ENCODE results near the gene ADGRG3. TPM values are rescaled to one million over a fixed set of nuclear protein-coding genes. Genes with fewer than 3 reads are reported as not detected.

The ADGRG3 gene
- total and polyA plus RNA-seq, 4 donors = 1.8 to 66.2 (median 9.4) TPM

DNA sequence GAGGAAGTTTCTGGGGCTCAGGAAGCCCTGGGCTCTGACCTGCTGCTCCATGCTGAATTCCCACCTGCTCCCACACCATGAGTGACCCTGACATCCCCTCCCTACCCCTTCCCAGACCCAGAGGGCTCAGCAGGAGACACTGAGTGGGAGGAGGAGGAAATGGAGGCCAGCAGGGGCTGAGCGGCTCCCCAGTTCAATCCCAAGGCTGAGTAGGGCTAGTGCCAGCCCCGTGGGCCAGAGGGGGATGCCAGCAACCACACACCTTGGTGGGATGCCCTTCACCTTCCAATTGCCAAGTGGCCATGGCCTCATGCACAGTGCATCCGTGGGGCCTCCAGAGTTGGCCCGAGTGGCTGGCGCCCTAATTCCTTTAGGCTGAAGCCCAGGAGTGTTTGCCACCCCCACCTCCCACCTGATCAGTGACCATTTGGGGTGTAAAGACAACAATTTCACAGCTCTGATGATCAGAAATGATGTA, 1.0 kb upstream of the ADGRG3 start:
- no peak overlapping the region for H3K9ac ChIP-seq (ENCODE audit: insufficient read depth in 1 of 2, low read length in 2 of 2)
- no peaks in the 10 kb centered on the region for H3K27me3 ChIP-seq (ENCODE audit: control insufficient read depth in 3 of 3, insufficient read depth in 3 of 3, low read length in 2 of 3)
- no peak overlapping the region for H3K4me3 ChIP-seq
- no peak for DNase-seq
- no peak overlapping the region for H3K27ac ChIP-seq (ENCODE audit: low read depth in 1 of 2, low read length in 1 of 2)
- no peaks in the 10 kb centered on the region for H3K4me1 ChIP-seq (ENCODE audit: control insufficient read depth in 5 of 5, insufficient read depth in 5 of 5, low read length in 5 of 5)
- TF ChIP-seq, protein P1, sequence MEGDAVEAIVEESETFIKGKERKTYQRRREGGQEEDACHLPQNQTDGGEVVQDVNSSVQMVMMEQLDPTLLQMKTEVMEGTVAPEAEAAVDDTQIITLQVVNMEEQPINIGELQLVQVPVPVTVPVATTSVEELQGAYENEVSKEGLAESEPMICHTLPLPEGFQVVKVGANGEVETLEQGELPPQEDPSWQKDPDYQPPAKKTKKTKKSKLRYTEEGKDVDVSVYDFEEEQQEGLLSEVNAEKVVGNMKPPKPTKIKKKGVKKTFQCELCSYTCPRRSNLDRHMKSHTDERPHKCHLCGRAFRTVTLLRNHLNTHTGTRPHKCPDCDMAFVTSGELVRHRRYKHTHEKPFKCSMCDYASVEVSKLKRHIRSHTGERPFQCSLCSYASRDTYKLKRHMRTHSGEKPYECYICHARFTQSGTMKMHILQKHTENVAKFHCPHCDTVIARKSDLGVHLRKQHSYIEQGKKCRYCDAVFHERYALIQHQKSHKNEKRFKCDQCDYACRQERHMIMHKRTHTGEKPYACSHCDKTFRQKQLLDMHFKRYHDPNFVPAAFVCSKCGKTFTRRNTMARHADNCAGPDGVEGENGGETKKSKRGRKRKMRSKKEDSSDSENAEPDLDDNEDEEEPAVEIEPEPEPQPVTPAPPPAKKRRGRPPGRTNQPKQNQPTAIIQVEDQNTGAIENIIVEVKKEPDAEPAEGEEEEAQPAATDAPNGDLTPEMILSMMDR (IDR thresholded peaks at IDR 0.05; ENCODE audit: control extremely low read depth, extremely low read depth) = no peak
- no peak for ATAC-seq (ENCODE audit: insufficient read depth, low FRiP score)
- H3K9me3 ChIP-seq (ENCODE audit: control insufficient read depth in 4 of 4, insufficient read depth in 3 of 4, low read length in 3 of 4) = no peaks in the 10 kb centered on the region
- 69 to 81% methylated on average over 5 of the region's 5 CpGs for WGBS, 2 donors
- H3K36me3 ChIP-seq (ENCODE audit: control insufficient read depth in 4 of 4, insufficient read depth in 4 of 4, low read length in 4 of 4) = peaks cover 0 to 11% (median 0%) of the 10 kb centered on the region in 4 donors

DNA sequence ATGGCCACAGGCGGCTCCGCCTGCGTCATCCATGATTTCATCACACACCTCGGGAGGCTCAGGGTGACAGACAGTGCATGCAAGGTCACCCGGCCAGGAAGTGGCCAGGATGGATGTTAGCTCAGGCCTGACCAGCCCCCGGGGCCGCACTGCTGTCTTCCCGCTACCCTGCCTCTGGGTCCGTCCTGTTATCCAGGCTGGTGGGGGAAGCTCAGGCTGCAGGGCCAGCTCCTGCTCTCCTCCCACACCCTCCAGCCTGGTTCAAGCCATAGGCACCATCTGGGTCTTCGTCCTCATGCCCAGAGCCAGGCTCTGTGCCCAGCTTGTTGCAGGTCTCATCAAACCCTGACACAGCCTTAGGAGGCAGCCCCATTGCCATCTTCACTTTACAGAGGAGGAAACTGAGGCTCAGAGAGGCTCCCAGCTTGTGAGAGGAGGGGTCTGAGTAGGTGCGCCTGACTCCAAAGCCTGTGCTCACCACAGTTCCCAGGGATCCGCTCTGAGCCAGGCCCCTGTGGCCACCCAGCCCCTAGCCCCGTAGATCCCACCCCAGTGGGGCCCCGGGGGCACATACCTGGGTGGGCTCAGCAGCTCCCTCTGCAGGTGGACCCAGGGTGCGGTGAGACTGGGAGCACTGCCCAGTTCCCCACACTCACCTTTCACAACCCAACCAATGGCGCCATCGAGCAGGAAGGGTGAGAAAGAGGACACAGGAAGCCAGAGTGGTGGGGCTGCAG, 412 bp upstream of the ADGRG3 start:
- no peak for DNase-seq
- TF ChIP-seq, protein P1 (IDR thresholded peaks at IDR 0.05; ENCODE audit: control extremely low read depth, extremely low read depth) = no peak
- peak; percentile 58 for ATAC-seq (ENCODE audit: insufficient read depth, low FRiP score)
- no peaks in the 10 kb centered on the region for H3K27me3 ChIP-seq (ENCODE audit: control insufficient read depth in 3 of 3, insufficient read depth in 3 of 3, low read length in 2 of 3)
- no peak overlapping the region for H3K4me3 ChIP-seq
- peaks cover 0 to 8% (median 0%) of the 10 kb centered on the region in 4 donors for H3K36me3 ChIP-seq (ENCODE audit: control insufficient read depth in 4 of 4, insufficient read depth in 4 of 4, low read length in 4 of 4)
- H3K9ac ChIP-seq (ENCODE audit: insufficient read depth in 1 of 2, low read length in 2 of 2) = no peak overlapping the region
- no peaks in the 10 kb centered on the region for H3K4me1 ChIP-seq (ENCODE audit: control insufficient read depth in 5 of 5, insufficient read depth in 5 of 5, low read length in 5 of 5)
- 42 to 62% methylated on average over 17 of the region's 17 CpGs for WGBS, 2 donors
- H3K9me3 ChIP-seq (ENCODE audit: control insufficient read depth in 4 of 4, insufficient read depth in 3 of 4, low read length in 3 of 4) = no peaks in the 10 kb centered on the region
- peak overlapping the region in 1 of 2 donors; percentile 61 for H3K27ac ChIP-seq (ENCODE audit: low read depth in 1 of 2, low read length in 1 of 2)

DNA sequence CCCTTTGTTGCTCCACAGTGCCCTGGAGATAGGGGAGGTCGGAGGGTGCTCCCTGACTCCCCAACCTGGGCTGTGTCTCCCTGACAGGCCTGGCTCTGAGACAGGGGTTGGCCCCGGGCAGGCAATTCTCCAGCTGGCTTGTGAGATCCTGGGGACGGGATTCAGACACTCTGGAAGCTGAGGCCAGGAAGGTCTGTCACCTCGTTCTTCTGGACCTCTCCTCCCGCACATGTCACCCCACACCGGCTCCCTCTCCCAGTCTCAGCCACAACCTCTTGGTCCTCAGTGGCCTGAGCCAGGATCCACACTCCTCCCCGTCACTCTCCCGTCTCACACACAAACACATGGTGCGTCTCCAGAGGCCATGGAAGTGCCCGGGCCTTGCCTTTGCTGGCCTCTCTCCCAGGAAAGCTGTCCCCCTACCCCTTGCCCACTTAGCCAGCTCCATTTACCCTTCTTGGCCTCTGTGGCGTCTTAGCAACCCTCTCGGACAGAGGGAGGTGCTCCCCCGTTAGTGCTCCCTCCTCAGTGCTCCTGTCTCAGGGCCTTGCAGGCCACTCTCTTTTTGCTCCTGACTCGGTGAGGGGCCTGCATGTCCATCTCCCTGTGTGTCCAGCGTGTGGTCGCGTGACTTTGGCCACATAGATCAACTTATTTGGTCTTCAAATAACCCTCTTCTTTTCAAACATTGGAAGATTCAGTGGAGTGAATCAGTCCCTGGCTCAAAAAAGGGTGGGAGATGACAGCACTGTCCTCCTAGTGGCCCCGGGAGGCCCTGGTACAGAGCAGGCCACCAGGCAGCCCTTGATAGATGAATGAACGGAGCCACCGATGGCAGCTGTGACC, 747 bp downstream of the ADGRG3 start:
- H3K4me1 ChIP-seq (ENCODE audit: control insufficient read depth in 5 of 5, insufficient read depth in 5 of 5, low read length in 5 of 5) = no peaks in the 10 kb centered on the region
- no peak overlapping the region for H3K4me3 ChIP-seq
- H3K36me3 ChIP-seq (ENCODE audit: control insufficient read depth in 4 of 4, insufficient read depth in 4 of 4, low read length in 4 of 4) = peaks cover 0 to 2% (median 0%) of the 10 kb centered on the region in 4 donors
- H3K27ac ChIP-seq (ENCODE audit: low read depth in 1 of 2, low read length in 1 of 2) = peak overlapping the region in 1 of 2 donors; percentile 17
- DNase-seq (no peak), ATAC-seq (ENCODE audit: insufficient read depth, low FRiP score) (no peak)
- H3K9me3 ChIP-seq (ENCODE audit: control insufficient read depth in 4 of 4, insufficient read depth in 3 of 4, low read length in 3 of 4) = no peaks in the 10 kb centered on the region
- TF ChIP-seq, protein P1 (IDR thresholded peaks at IDR 0.05; ENCODE audit: control extremely low read depth, extremely low read depth) = no peak
- H3K9ac ChIP-seq (ENCODE audit: insufficient read depth in 1 of 2, low read length in 2 of 2) = no peak overlapping the region
- peaks cover 0 to 2% (median 0%) of the 10 kb centered on the region in 3 donors for H3K27me3 ChIP-seq (ENCODE audit: control insufficient read depth in 3 of 3, insufficient read depth in 3 of 3, low read length in 2 of 3)
- WGBS, 2 donors = 83 to 87% methylated on average over 20 of the region's 20 CpGs

Data from lung (tissue), 12 donors.